ENCODE data around the gene ZMYND12. TPM values are rescaled to one million over a fixed set of nuclear protein-coding genes. Genes with fewer than 3 reads are reported as not detected.

The ZMYND12 gene
- total RNA-seq, 1 experiment from 2014 or later: 1.7 TPM

GRCh38 chr1:42450061-42450460 is 5.8 kb downstream of the ZMYND12 start:
- no peaks in the 10 kb centered on the region for H3K36me3 ChIP-seq (ENCODE audit: low read depth)
- 0 out of 2 replicates have a peak, but pooled peaks cover 3% of the 10 kb centered on the region for H3K9me2 ChIP-seq (ENCODE audit: insufficient read depth)
- intact Hi-C loops (cut with micrococcal nuclease; ENCODE audit: unreplicated experiment): loop anchor here (10.0 kb wide), 1 partner anchor 275 kb away; no protein-coding TSS in a partner anchor
- CTCF ChIA-PET: no interaction called here
- no peaks in the 10 kb centered on the region for H3F3A ChIP-seq (ENCODE audit: insufficient read depth, low read depth)
- POLR2A ChIA-PET (ENCODE audit: unreplicated experiment): no interaction called here
- no peaks in the 10 kb centered on the region for H4K20me1 ChIP-seq (ENCODE audit: insufficient read depth)
- no peak for TF ChIP-seq CTCF (conservative IDR thresholded peaks at IDR 0.05)
- TF ChIP-seq EZH2 (IDR thresholded peaks at IDR 0.05; ENCODE audit: low read depth): no peak
- H3K79me2 ChIP-seq (ENCODE audit: low read depth): no peaks in the 10 kb centered on the region
- H3K4me2 ChIP-seq: no peak overlapping the region
- DNase-seq: no peak
- H2AFZ ChIP-seq: no peak overlapping the region
- H3K27me3 ChIP-seq (ENCODE audit: insufficient read depth, low read depth): no peaks in the 10 kb centered on the region
- no peak overlapping the region for H3K27ac ChIP-seq
- no peak overlapping the region for H3K4me3 ChIP-seq
- H3K4me1 ChIP-seq (replicated peaks; ENCODE audit: insufficient read depth): peaks cover 8% of the 10 kb centered on the region; the same call in 1 of the 2 replicates
- no peaks in the 10 kb centered on the region for H3K9me3 ChIP-seq (ENCODE audit: insufficient read depth, low read depth)
- BruUV-seq (replicated peaks): no TSS peak

- Histone ChIP-seq H3K9me3 (ENCODE audit: insufficient read depth, low read depth) (no peaks in the 10 kb centered on the region), H4K20me1 (ENCODE audit: insufficient read depth) (no peaks in the 10 kb centered on the region), H2AFZ (no peak overlapping the region), H3K4me2 (no peak overlapping the region), H3K4me1 (replicated peaks; ENCODE audit: insufficient read depth) (peaks cover 7% of the 10 kb centered on the region; the same call in 1 of the 2 replicates), H3K27me3 (ENCODE audit: insufficient read depth, low read depth) (no peaks in the 10 kb centered on the region), H3K4me3 (no peak overlapping the region), H3K9me2 (ENCODE audit: insufficient read depth) (0 out of 2 replicates have a peak, but pooled peaks cover 3% of the 10 kb centered on the region), H3K79me2 (ENCODE audit: low read depth) (no peaks in the 10 kb centered on the region), H3K36me3 (ENCODE audit: low read depth) (no peaks in the 10 kb centered on the region), H3F3A (ENCODE audit: insufficient read depth, low read depth) (no peaks in the 10 kb centered on the region), H3K27ac (no peak overlapping the region)
- no peak for DNase-seq
- ChIA-PET POLR2A (ENCODE audit: unreplicated experiment) (no interaction called here), CTCF (no interaction called here)
- intact Hi-C loops (cut with micrococcal nuclease; ENCODE audit: unreplicated experiment): no loop called here
- no peak for TF ChIP-seq EZH2 (IDR thresholded peaks at IDR 0.05; ENCODE audit: low read depth)
- TF ChIP-seq CTCF (conservative IDR thresholded peaks at IDR 0.05): no peak
- no TSS peak for BruUV-seq (replicated peaks)
These were observed 6.6 kb downstream of the ZMYND12 start for GRCh38 chr1:42449256-42449655.

GRCh38 chr1:42442662-42443061 is 13.2 kb downstream of the ZMYND12 start:
- DNase-seq: no peak
- BruUV-seq (replicated peaks): no TSS peak
- intact Hi-C loops (cut with micrococcal nuclease; ENCODE audit: unreplicated experiment): no loop called here
- 0 out of 2 replicates have a peak, but pooled peaks cover 3% of the 10 kb centered on the region for H3K9me2 ChIP-seq (ENCODE audit: insufficient read depth)
- no peaks in the 10 kb centered on the region for H4K20me1 ChIP-seq (ENCODE audit: insufficient read depth)
- no peaks in the 10 kb centered on the region for H3K9me3 ChIP-seq (ENCODE audit: insufficient read depth, low read depth)
- H3K4me3 ChIP-seq: no peak overlapping the region
- TF ChIP-seq EZH2 (IDR thresholded peaks at IDR 0.05; ENCODE audit: low read depth) (no peak), CTCF (conservative IDR thresholded peaks at IDR 0.05) (no peak)
- H3K79me2 ChIP-seq (ENCODE audit: low read depth): no peaks in the 10 kb centered on the region
- H3F3A ChIP-seq (ENCODE audit: insufficient read depth, low read depth): peaks cover 11% of the 10 kb centered on the region
- CTCF ChIA-PET: no interaction called here
- no peak overlapping the region for H3K27ac ChIP-seq
- no peak overlapping the region for H2AFZ ChIP-seq
- no peak overlapping the region for H3K4me2 ChIP-seq
- H3K27me3 ChIP-seq (ENCODE audit: insufficient read depth, low read depth): no peaks in the 10 kb centered on the region
- H3K36me3 ChIP-seq (ENCODE audit: low read depth): no peaks in the 10 kb centered on the region
- POLR2A ChIA-PET (ENCODE audit: unreplicated experiment): no interaction called here
- H3K4me1 ChIP-seq (replicated peaks; ENCODE audit: insufficient read depth): peaks cover 7% of the 10 kb centered on the region

Data from PC-9 (cell line).